Measurements from ENCODE around the gene MYLK3.
A peak's percentile ranks its signal among the peaks of the same experiment; 100 is the strongest.
"Not testable (repeated sequence)": the region's sequence is repeated elsewhere in the genome, so short reads cannot be mapped to it uniquely, and the experiment has no call there.

MYLK3 gene

DNA sequence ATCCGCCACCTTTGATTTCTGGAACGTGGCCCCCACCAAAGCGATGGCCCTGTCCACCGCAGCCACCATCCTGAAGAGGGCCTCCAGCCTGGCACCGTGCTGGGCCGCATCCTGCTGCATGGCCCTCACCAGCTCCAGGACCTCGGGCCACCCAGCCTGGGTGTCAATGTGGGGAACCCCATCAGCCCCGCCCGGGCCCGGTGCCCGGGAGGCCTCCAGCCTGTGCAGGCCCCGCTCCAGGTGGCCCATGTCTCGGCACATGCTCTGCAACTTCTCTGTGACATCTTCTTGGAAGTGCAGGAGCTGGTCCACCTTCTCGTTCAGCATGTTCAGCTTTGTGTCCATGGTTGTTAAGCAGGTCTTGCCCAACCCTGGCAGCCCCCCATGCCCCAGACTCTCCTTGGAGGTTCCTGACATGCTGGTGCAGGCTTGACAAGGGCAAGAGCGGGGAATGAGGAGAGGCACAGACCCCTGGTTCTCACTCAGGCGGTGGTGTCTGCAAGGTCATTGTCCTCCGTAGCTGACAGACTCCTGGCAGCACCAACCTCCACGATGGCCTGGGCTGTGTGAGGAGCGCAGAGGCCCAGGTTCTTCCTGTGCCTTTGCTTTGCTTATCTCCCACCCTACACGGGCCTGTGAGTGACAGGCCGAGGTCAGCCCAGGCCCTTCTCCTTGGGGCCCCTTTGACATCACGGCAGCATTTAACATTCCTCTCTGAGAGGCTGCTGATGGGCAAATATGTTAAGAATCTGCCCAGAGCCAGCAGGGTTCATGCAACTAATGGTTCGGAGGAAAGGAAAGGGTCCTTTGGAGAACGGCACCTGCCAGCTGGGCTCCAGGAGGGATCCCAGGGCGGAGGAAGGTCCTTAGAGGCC is at the start of gene MYLK3:
Gene MYLK3 (minus strand): TSS at position 568 of the 875 bp plus-strand sequence. CDS start 151 bp downstream, at position 417.
- DNase-seq, result no peak

DNA sequence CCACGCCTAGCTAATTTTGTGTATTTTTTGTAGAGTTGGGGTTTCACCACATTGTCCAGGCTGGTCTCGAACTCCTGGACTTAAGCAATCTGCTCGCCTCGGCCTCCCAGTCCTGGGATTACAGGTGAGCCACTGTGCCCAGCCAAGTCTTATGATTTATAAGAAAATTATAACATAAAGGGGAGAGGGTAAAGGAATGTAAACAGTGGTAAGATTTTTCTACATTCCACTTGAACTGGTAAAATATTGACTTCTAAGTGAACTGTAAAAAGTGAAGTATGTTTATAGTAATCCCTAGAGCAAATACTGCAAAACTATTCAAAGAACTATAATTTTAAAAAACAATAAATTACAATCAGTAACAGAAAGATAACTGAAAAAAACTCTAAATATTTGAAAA is 49.4 kb upstream of the MYLK3 start:
- DNase-seq, result no peak

DNA sequence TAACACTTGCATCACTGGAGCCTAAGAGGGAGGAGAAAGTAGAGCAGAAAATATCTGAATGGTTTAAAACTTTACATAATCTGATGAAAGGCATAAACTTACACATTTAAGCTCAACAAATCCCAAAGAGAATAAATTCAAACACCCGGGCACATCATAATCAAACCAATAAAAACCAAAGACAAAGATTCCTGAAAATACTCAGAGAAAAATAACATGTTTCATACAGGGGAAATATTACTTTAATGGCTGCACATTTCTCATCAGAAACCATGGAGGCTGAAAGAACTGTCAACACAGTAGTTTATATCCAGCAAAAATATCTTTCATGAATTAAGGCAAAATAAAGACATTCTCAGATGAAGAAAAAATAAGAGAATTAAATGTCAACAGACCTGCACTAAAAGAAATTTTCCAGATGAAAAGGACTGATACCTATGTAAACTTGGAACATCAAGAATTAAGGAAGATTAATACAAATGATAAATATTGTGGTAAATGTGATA is 48.7 kb upstream of the MYLK3 start:
- DNase-seq, result no peak

DNA sequence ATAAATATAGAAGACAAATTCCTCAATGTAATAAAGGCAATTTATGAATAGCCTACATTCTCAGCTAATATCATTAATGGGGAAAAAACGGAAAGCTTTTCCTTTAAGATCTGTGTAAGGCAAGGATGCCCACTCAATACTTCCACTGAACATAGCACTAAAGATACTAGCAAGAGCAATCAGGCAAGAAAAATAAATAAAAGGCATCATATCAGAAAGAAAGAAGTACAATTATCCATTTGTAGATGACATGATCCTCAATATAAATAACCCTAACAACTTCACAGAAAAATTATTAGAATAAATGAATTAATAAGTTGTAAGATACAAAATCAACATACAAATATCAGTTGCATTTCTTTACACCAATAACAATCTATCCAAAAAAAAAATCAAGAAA is 45.7 kb upstream of the MYLK3 start:
- DNase-seq, result no peak

DNA sequence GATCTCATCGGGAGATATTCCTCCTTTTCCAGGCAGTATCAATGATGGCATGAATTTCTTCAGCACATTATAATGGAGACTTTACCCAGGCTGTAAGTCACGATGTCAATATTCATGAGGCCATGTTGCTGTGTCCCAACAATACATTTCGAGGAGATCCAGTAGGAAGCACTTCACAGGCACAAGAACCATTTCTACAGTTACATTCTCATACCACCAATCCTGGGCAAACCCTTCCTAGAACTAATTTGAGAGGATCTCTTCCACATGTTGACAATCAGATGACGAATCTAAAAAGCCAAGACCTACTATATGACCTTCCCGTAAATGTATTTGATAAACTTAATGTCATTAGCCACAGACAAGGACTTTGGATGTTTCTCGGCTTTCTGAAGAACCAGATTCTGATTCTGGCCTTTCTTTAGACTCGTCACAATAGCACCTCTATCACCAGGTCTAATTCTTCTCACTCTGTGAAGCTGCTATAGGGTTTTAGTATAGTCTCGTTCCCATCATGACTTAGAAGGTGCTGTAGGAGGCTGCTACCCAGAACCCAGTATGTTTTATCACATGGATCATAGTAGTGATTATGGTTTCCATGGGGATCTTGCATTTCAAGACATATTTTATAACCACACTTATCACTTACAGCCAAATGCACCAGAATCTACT is 42.6 kb upstream of the MYLK3 start:
- no peak for DNase-seq

DNA sequence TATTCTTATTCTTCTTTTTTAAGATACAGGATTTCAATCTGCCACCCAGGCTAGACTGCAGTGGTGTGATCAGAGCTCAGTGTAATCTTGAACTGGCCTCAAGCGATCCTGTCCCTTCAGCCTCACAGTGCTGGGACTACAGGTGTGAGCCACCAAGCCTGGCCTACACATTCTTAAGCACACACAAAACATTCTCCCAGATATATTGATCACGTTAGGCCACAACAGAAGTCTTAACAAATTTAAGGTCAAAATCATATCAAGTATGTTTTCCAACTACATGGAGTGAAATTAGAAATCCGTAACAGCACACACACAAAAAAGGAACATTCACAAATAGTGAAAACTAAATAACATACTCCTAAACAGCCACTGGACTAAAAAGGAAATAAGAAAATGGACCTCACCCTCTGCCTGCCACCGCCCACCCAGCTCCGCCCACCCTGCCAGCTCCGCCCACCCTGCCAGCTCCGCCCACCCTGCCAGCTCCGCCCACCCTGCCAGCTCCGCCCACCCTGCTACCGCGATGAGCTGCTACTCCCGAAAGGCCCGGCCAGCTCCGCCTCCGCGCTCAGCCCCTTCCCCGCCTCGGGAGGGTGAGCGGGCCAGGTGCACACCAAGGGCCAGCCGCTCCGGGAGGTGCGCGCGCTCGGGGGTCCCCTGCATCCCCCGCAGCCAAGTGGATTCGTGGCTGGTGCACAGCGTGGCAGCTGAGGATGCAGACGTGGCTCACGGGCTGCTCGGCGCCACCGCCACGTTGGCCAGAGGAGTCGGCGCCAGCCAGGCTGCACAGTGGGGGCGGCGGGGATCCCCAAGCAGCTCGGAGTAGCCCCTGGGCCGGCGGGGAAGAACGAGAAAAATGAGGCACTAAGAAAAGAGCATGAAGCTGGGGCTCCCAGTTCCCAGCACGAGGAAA is 41.6 kb upstream of the MYLK3 start:
- peak; percentile 72 for DNase-seq

DNA sequence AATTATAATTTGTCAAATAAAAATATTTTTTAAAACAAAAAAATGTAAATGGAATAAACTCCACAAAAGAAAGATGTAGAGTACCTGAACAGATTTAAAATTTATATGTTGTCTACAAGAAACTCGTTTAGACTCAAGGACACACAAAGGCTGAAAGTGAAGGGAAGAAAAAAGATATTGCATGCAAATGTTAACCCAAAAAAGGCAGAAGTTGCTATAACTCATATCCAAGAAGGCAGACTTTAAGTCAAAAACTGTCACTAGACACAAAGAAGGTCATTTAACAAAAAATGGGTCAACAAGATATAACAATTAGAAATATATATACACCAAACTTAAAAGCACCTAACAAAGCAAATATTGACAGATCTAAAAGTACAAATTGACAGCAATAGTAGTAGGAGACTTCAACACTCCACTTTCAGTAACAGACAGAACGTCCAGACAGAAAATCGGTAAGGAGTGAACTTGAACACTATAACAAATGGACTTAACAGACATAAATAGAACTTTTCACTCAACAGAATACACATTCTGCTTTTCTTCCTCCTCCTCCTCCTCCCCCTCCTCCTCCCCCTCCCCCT is 40.8 kb upstream of the MYLK3 start:
- no peak for DNase-seq

DNA sequence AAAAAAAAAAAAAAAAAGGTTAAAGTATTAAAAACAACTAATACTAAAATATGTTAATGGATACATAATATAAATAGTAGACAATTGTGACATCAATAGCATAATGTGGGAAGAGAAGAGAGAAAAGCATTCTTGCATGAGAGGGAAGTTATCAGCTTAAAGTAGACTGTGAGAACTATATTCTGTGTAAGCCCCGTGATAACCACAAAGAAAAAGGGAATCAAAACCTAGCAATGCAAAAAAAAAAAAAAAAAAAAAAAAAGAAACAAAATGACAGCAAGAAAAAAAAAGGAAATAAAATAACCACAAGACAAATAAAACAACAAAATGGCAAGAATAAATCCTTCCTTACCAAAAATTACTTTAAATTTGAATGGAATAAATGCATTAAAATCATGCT is 39.8 kb upstream of the MYLK3 start:
- DNase-seq, result no peak

DNA sequence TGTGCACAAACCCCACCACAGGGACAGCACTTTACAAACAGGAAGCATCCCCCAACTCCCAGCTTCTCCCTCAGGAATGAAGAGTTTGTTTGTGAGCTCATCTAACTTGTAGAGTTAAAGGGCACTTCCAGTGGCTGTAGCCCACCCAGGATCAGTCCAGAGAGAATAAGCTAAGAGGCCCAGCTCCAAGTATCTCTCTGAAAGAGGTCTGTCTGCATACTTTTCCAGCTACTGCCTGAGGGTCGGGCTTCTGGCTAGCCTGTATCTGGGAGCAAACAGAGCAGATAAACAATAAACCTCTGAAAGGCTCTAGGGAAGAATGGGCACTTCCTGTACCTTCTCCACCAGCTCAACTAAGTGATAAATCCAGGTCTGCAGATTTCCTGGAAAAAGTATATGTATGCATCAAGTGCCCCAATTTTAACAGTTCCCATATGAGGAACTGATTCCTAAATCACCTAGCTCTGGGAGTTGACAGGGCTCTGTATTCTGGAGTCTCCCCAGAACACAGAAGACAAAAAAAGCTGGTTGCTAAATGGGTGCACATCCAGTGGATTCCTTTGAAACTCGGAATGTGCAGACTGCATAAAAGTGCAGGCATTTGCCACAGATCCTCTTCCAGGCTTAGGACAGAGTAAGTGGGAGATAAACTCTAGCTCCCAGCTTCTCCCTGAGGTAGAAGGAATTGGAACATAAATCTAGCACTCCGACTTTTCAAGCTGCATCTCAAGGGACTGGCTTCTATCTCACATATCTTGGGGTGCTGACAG is 37.1 kb upstream of the MYLK3 start:
- DNase-seq, result no peak

DNA sequence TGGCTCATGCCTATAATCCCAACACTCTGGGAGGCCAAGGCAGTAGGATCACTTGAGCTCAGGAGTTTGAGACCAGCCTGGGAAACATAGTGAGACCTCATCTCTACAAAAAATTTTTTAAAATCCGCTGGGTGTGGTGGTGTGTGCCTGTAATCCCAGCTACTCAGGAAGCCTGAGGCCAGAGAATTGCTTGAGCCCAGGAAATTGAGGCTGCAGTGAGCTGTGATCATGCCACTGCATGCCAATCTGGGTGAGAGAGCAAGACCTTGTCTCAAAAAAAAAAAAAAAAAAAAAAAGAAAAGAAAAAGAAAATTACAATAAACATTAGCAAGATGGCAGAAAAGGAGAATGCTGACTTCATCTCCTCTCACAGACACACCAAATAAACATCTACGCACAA is 36.4 kb upstream of the MYLK3 start:
- DNase-seq, result not testable (repeated sequence)

DNA sequence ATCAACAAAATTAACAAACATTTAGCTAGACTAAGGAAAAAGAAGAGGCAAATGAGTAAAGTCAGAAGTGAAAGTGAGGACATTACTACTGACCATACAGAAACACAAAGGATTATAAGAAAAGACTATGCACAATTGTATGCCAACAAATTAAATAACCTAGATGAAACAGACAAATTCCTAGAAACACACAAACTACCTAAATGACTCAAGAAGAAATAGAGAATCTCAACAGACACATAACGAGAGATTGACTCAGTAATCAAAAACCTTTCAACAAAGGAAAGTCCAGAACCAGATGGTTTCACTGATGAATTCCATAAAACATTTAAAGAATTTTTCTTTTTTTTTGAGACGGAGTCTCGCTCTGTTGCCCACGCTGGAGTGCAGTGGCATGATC is 35.7 kb upstream of the MYLK3 start:
- DNase-seq, result no peak

DNA sequence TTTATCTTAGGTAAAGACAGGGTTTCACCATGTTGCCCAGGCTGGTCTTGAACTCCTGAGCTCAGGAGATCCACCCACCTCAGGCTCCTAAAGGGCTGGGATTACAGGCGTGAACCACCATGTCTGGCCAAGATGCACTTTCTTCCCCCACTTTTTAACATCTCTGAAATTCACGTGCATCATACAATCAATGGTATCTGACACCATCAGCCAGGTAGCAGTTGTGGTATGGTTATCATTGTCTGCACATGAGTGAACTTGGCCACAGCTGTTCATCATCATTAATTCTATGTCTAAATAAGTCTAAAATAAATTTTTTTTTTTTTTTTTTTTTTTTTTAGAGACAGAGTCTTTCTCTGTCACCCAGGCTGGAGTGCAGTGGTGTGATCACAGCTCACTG is 34.2 kb upstream of the MYLK3 start:
- no peak for DNase-seq

DNA sequence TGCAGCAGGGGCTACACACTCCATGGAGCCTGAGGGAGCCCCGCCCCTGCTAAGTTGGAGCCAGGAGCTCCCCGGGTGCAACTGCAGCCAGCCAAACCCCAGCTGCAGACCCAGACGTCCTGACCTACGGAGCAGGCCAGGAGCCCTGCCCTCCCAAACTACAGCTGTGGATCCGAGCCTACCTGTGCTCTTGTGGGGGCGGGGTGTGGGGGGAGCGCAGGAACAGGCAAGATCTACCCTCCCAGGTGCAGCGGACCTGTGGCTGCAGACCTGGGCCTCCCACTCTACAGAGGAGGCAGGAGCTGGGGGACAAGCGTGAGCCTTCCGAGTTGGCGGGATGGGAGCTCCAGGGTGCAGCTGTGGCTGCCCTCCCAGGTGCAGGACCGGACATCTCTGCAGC is 29.7 kb upstream of the MYLK3 start:
- no peak for DNase-seq

DNA sequence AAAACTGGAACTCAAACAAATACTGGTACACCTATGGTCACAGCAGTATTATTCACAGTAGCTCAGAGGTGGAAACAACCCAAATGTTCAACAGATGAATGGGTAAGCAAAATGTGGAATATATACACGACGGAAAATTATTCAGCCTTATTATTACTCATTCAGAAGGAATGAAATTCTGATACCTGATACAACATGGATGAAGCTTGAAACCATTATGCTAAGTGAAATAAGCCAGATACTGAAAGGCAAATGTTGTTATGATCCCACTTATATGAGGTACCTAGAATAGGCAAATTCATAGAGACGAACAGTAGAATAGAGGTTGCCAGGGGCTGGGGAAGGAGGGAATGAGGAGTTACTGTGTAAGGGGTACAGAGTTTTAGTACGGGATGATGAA is 27.1 kb upstream of the MYLK3 start:
- no peak for DNase-seq

DNA sequence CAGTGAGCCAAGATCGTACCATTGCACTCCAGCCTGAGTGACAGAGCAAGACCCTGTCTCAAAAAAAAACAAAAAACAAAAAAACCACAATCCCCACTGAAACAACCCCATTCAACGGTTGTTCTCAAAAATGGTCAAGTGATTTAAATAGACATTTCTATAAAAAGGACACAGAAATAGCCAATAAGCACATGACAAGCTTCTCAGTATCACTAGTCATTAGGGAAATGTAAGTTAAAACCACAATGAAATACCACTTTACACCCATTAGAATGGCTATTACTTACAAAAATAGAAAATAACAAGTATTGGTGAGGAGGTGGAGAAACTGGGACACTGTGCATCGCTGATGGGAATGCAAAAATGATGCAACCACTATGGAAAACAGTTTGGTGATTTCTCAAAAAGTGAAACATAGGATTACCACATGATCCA is 26.6 kb upstream of the MYLK3 start:
- DNase-seq, result no peak

DNA sequence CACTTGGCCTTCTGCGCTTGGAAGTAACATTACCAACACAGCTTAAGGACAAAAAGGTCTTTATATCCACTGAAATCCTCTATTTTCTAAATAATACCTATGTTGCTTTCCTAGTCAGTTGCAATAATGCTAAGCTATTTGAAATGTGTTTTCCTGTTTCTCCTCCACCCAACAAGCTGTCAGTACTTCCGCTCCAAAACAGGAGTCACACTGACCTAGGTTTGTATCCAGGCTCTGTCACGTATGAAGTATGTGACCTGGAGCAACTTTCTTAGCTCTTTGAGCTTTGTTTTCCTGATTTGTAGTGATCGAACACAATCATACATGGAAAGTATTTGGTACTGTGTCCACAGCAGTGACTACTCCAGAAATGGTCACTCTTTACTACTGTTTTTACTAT is 24.3 kb upstream of the MYLK3 start:
- DNase-seq, result no peak

DNA sequence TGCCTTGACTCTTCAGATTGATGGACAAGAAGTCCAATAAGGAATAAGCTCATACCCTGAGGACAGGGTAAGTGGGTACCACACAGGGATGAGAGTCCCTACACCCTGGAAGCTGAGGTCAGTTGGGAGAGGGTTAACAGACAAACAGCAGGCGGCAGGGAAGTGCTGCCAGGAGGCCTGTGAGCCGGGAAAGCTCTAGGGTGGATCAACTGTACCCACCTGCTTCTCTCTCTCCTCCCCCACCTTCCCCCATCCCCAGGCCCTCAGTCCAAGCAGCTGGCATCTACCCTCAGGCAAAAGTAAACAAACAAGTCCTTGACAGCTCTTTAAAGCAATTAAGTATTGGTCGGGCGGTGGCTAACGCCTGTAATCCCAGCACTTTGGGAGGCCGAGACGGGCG is 20.7 kb upstream of the MYLK3 start:
- DNase-seq, result no peak

DNA sequence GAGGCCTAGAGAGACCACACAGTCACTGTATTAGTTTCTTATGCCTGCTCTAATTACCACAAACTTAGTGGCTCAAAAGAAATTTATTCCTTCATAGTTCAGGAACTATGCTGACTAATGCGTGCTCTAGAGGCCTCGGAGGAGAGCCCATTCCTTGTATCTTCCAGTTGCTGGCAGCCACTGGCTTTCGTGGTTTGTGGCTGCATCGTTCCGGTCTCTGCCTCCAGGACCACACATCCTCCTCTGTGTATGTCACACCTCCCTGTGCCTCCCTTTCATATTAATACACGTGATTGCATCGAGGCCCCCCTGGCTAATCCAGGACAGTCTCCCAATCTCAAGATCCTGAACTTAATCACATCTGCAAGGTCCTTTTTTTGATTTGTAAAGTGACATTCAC is 16.9 kb upstream of the MYLK3 start:
- DNase-seq, result no peak

DNA sequence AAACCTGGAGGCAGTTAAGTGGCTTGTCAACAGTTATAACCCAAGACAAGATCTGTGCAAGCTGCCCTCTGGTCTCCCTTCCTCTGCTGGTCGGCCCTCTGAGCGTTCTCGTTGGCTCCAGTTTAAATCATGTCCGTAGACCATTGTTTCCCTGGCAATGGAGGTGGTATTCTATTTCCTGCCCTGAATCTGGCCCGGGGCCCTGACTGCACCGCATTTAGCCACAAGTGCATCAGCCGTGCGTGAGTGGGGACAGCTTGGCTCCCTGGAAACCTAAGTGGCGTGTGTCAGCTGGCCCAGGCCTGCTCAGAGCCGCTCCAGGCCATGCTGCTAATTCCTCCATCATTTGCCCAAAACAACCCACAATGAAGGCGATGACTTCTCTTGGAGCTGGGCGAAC is 15.0 kb upstream of the MYLK3 start:
- DNase-seq, result no peak

DNA sequence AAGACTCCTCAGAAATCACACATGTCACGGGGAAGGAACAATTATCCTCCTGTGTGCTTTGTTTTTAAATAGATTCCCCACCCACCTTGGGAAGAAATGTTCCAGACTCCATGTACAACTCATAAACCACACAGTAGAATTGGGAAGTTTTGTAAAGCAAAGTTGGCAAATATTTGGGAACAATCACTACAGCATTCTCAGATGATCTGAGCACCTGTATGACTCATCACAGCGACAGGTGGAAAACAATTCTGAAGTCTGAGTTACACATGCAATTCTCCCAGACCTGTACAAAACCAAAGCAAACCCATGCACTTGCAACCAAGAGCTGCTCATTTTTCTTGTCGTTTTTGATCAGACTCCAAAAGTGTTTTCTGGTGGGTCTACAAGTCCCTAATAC is 14.4 kb upstream of the MYLK3 start:
- DNase-seq, result no peak

DNA sequence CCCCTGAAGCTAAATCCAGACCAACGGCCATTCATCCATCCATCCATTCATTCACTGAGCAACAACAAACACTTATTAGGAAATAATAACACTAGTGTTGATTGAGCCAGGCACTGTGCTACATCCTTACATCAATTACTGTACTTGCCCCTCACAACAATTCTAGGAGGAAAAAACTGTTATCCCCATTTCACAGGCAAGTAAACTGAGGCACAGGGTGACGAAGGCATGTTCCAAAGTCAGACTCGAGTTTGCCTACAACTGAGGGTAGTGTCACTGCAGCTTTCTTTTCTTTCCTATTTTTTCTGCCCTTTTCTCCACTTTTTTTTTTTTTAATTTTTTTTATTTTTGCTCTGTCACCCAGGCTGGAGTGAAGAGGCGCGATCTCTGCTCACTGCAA is 11.2 kb upstream of the MYLK3 start:
- DNase-seq, result no peak
